Immature natural killer cell (primary cell): Measurements from ENCODE around the gene PIAS3. TPM values are rescaled to one million over a fixed set of nuclear protein-coding genes. Genes with fewer than 3 reads are reported as not detected.
"Not testable (repeated sequence)": the region's sequence is repeated elsewhere in the genome, so short reads cannot be mapped to it uniquely, and the experiment has no call there.

Experiments
- DNase-seq, 3 donors: peaks; one replicate each; pipeline ENCODE4 v3.0.0; 2022; ENCODE audit warnings: mixed read lengths in 1 of 3
- H3K27ac Mint-ChIP-seq, 6 donors: one replicate each; pipeline ENCODE4 v1.8.0; 2020; ENCODE audit warnings: mixed read lengths in 6 of 6, mild to moderate bottlenecking in 5 of 6, inconsistent platforms in 4 of 6, moderate library complexity in 3 of 6
- H3K27me3 Mint-ChIP-seq, 3 donors: one replicate each; pipeline ENCODE4 v1.8.0; 2020 to 2021; ENCODE audit warnings: low read depth in 3 of 3, mild to moderate bottlenecking in 3 of 3, mixed read lengths in 3 of 3, moderate library complexity in 3 of 3, inconsistent platforms in 1 of 3
- H3K36me3 Mint-ChIP-seq, 3 donors: one replicate each; pipeline ENCODE4 v1.8.0; 2020; ENCODE audit warnings: mixed read lengths in 3 of 3, inconsistent platforms in 2 of 3, mild to moderate bottlenecking in 2 of 3
- H3K4me1 Mint-ChIP-seq, 2 donors: one replicate each; pipeline ENCODE4 v1.8.0; 2020; ENCODE audit warnings: inconsistent platforms in 2 of 2, mild to moderate bottlenecking in 2 of 2, mixed read lengths in 2 of 2, moderate library complexity in 1 of 2
- H3K4me3 Mint-ChIP-seq, 5 donors: one replicate each; pipeline ENCODE4 v1.8.0; 2020; ENCODE audit warnings: mild to moderate bottlenecking in 5 of 5, mixed read lengths in 5 of 5, inconsistent platforms in 3 of 5, moderate library complexity in 3 of 5
- H3K9me3 Mint-ChIP-seq, 6 donors: one replicate each; pipeline ENCODE4 v1.8.0; 2020; ENCODE audit warnings: mild to moderate bottlenecking in 6 of 6, mixed read lengths in 6 of 6, inconsistent platforms in 4 of 6, moderate library complexity in 3 of 6
- polyA plus RNA-seq, 3 donors: library from polyadenylated mRNA; unstranded; fragments of 300-500 nt; fragmentation: Illumina TruSeq; gene quantifications; one replicate each; pipeline ENCODE4 v1.2.3, GENCODE V29; 2021

Gene PIAS3
- polyA plus RNA-seq, 3 donors from 2014 or later: 9.3 to 27.1 (median 10.5) TPM

DNA sequence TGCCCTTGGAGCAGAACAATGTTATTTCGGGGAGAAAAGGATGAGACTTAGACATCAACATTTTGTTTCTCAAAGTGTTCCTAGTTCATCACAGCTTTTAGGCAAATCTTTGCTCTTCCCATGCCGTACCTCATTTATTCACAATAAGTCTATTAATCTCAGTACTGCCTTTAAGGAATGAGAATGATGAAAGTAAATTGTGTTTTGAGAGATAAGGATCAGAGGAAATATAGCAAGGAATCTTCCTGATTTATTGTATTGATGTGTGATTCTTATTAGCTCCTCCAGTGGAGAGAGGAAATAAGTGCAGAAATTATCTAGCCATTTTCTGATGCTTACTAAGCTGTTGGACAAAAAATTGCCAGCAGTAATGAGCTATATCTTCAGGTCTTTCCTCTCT lies 32.9 kb downstream of the PIAS3 start:
- H3K4me1 Mint-ChIP-seq: peaks cover 23 to 35% of the 10 kb centered on the region in 2 donors
- no peaks in the 10 kb centered on the region for H3K9me3 Mint-ChIP-seq
- peaks cover 24 to 41% (median 32%) of the 10 kb centered on the region in 3 donors for H3K36me3 Mint-ChIP-seq
- H3K27me3 Mint-ChIP-seq: peaks cover 5 to 12% (median 9%) of the 10 kb centered on the region in 3 donors
- no peak for DNase-seq
- peak overlapping the region in 5 of 6 donors; percentile 11 to 68 (median 29) for H3K27ac Mint-ChIP-seq
- peak overlapping the region in 4 of 5 donors; percentile 33 to 70 (median 54) for H3K4me3 Mint-ChIP-seq

DNA sequence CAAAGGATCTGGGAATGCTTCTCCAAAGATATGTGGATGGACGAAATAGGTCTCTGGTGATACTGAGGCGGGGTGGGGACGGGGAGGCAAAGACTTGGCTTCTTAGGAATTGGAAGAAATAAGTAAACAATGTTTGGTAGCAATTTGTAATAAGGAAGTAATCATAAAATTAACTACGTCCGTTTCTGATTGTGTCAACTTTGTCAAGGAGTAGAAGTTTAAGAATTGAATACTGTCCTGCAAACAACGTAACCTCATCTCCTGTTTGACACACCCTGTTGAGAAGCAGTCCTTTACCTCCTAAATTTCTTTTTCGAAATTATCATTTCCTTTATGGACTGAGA lies 34.4 kb downstream of the PIAS3 start:
- no peak for DNase-seq
- Mint-ChIP-seq H3K27ac (peak overlapping the region; percentile 91 to 98 (median 96)), H3K9me3 (no peaks in the 10 kb centered on the region), H3K27me3 (peaks cover 5 to 12% (median 9%) of the 10 kb centered on the region in 3 donors), H3K4me3 (peak overlapping the region; percentile 96 to 99 (median 99)), H3K36me3 (peaks cover 15 to 33% (median 24%) of the 10 kb centered on the region in 3 donors), H3K4me1 (peaks cover 23 to 35% of the 10 kb centered on the region in 2 donors)

DNA sequence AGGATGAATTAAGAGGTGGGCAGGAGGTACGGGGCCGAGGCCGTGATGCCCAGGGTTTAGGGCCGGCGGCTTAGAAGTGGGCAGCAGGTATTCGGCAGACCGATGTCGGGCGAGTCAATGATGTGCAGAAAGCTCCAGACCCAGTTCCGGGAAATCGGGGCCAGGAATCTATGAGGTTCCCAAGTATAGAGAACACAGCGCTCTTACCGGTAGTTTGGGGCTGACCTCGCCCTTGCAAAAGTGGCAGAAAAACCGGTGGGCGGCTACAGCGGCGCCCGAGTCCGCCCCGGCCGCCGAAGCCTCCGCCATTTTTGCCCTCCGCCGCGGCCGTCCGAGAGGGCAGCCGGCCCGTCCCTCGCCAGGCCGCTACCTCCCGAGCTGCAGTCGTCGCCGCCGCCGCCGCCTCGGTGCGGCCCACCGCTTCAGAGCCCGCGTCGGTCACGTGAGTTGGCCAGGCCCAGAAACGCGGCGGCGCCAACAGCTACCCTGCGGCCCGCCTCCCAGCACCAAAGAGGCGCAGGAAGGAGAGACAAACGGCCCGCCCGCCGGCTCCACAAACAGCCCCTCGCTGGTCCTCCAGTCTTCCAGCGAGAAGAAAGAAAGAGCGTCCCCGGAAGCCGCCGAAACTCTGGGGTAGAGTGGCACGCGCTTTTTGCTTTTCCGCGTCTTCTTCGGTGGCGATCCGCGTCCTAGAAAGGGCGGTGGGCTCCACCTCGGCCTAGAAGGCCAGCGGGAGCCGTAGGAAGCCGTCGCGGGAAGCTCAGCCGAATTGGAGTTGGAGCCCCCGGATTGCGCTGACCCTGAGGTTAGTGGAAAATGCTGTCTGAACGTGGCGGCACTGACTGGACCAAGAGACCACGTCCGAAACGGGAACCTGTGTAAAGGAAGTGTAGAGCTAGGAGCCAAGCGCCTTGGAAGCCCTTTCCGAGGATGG lies 35.0 kb downstream of the PIAS3 start, which contains the start of the genes POLR3C and RNF115:
Gene POLR3C, plus strand, starts transcription at position 636 of the 934 bp plus-strand sequence. CDS start 1,577 bp downstream, outside the sequence.
Gene RNF115, minus strand, starts transcription at position 531 of the 934 bp plus-strand sequence. Its CDS starts 222 bp downstream, at position 309.
- DNase-seq: peak; percentile 84 to 88 (median 86)
- H3K36me3 Mint-ChIP-seq: peaks cover 10 to 28% (median 22%) of the 10 kb centered on the region in 3 donors
- peaks cover 25 to 35% of the 10 kb centered on the region in 2 donors for H3K4me1 Mint-ChIP-seq
- no peaks in the 10 kb centered on the region for H3K9me3 Mint-ChIP-seq
- H3K4me3 Mint-ChIP-seq: peak within 1 kb of the TSS; percentile 96 to 99 (median 99)
- peaks cover 5 to 12% (median 9%) of the 10 kb centered on the region in 3 donors for H3K27me3 Mint-ChIP-seq
- H3K27ac Mint-ChIP-seq: peak within 1 kb of the TSS; percentile 91 to 98 (median 96)

DNA sequence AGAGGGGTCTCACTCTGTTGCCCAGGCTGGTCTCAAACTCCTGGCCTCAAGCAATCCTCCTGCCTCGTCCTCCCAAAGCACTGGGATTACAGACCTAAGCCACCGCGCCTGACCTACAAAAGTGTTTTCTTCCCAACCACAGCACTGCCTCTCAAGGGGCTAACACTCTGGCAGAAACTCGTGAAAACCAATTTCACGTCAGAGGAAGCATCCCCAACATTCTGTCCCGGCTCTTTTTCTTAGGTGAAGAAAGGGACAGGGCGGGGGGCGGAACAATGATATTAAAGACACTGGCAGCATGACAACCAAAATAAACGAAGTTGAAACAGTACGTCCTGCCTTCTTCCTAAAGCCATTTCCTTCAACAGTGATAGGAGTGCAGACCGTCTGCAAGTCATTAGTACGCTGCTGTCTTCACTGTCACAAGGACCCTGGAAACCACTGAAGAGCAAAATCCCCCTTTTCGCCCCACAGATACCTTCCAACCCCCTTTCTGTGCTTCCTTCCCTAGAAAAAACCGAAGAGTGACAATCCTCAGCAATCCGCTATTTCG lies 36.0 kb downstream of the PIAS3 start:
- H3K9me3 Mint-ChIP-seq: not testable (repeated sequence)
- peaks cover 5 to 19% (median 13%) of the 10 kb centered on the region in 3 donors for H3K36me3 Mint-ChIP-seq
- H3K27me3 Mint-ChIP-seq: peaks cover 5 to 12% (median 9%) of the 10 kb centered on the region in 3 donors
- DNase-seq: peak in 1 of 3 donors; percentile 18
- H3K27ac Mint-ChIP-seq: peak overlapping the region in 4 of 6 donors; percentile 35 to 95 (median 49)
- H3K4me3 Mint-ChIP-seq: peak overlapping the region in 2 of 5 donors; percentile 32 to 59
- H3K4me1 Mint-ChIP-seq: peaks cover 25 to 35% of the 10 kb centered on the region in 2 donors

DNA sequence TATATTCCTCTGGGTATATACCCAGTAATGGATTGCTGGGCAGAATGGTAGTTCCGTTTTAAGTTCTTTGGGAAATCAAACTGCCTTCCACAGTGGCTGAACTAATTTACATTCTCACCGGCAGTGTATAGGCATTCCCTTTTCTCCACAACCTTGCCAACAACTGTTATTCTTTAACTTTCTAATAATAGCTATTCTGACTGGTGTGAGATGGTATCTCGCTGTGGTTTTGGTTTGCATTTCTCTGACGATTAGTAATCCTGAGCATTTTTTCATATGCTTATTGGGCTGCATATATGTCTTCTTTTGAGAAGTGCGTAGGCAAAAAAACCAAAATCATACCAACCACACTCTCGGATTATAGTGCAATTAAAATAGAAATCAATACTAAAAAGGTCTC lies 40.8 kb downstream of the PIAS3 start:
- not testable (repeated sequence) for H3K27me3 Mint-ChIP-seq, H3K4me3 Mint-ChIP-seq, H3K27ac Mint-ChIP-seq, H3K36me3 Mint-ChIP-seq, H3K9me3 Mint-ChIP-seq
- H3K4me1 Mint-ChIP-seq: peaks cover 7 to 22% of the 10 kb centered on the region in 2 donors
- peak in 1 of 3 donors; percentile 23 for DNase-seq

- H3K27me3 Mint-ChIP-seq, H3K36me3 Mint-ChIP-seq, H3K27ac Mint-ChIP-seq, H3K4me3 Mint-ChIP-seq, H3K9me3 Mint-ChIP-seq, DNase-seq: not testable (repeated sequence)
- peaks cover 8 to 21% of the 10 kb centered on the region in 2 donors for H3K4me1 Mint-ChIP-seq
These were observed 45.7 kb downstream of the PIAS3 start for GRCh38 chr1:145812977-145813810.

- Mint-ChIP-seq H3K27ac (no peak overlapping the region), H3K27me3 (peaks cover 0 to 2% (median 0%) of the 10 kb centered on the region in 3 donors)
These were observed 52.0 kb downstream of the PIAS3 start for GRCh38 chr1:145806844-145807243.

GRCh38 chr1:145806408-145806807 lies 52.5 kb downstream of the PIAS3 start:
- peaks cover 0 to 2% (median 0%) of the 10 kb centered on the region in 3 donors for H3K27me3 Mint-ChIP-seq
- H3K27ac Mint-ChIP-seq: no peak overlapping the region
- no peak for DNase-seq

More at GRCh38 chr1:145806844-145807243, 52.0 kb downstream of the PIAS3 start:
- no peak overlapping the region for H3K4me3 Mint-ChIP-seq
- H3K4me1 Mint-ChIP-seq: peaks cover 43 to 64% of the 10 kb centered on the region in 2 donors
- H3K9me3 Mint-ChIP-seq: no peaks in the 10 kb centered on the region
- no peak for DNase-seq
- H3K36me3 Mint-ChIP-seq: peaks cover 0 to 3% (median 0%) of the 10 kb centered on the region in 3 donors

DNA sequence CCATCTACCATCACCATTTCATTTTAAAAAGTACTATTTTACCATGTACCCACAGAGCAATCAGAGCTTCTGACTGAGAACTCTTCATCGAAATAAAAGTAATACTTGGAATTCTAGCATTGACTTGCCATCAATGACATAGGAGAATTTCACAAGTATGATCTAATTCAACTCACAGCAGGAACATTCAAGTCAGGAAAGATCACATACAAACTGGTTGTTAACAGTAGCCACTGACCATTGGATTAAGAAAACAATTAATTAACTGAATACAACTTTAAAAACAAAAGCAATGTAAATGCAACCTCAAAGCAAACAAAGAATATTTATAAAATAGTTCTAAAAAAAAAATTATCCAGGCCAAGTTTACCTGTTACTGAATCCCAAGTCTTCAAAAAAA lies 53.8 kb downstream of the PIAS3 start:
- peak overlapping the region in 1 of 5 donors; percentile 13 for H3K4me3 Mint-ChIP-seq
- peaks cover 0 to 3% (median 0%) of the 10 kb centered on the region in 3 donors for H3K36me3 Mint-ChIP-seq
- no peak for DNase-seq
- no peak overlapping the region for H3K27ac Mint-ChIP-seq
- H3K9me3 Mint-ChIP-seq: no peaks in the 10 kb centered on the region
- H3K27me3 Mint-ChIP-seq: peaks cover 0 to 2% (median 0%) of the 10 kb centered on the region in 3 donors
- H3K4me1 Mint-ChIP-seq: peaks cover 49 to 79% of the 10 kb centered on the region in 2 donors

More at GRCh38 chr1:145806408-145806807, 52.5 kb downstream of the PIAS3 start:
- H3K9me3 Mint-ChIP-seq: no peaks in the 10 kb centered on the region
- peaks cover 43 to 69% of the 10 kb centered on the region in 2 donors for H3K4me1 Mint-ChIP-seq
- H3K4me3 Mint-ChIP-seq: no peak overlapping the region
- H3K36me3 Mint-ChIP-seq: peaks cover 0 to 3% (median 0%) of the 10 kb centered on the region in 3 donors

GRCh38 chr1:145804235-145805045 lies 54.4 kb downstream of the PIAS3 start:
- peaks cover 0 to 2% (median 0%) of the 10 kb centered on the region in 3 donors for H3K27me3 Mint-ChIP-seq
- H3K27ac Mint-ChIP-seq: no peak overlapping the region
- H3K4me1 Mint-ChIP-seq: peaks cover 53 to 85% of the 10 kb centered on the region in 2 donors
- H3K36me3 Mint-ChIP-seq: peaks cover 0 to 5% (median 3%) of the 10 kb centered on the region in 3 donors
- no peak for DNase-seq
- H3K4me3 Mint-ChIP-seq: peak overlapping the region in 3 of 5 donors; percentile 6 to 63 (median 13)
- H3K9me3 Mint-ChIP-seq: no peaks in the 10 kb centered on the region

DNA sequence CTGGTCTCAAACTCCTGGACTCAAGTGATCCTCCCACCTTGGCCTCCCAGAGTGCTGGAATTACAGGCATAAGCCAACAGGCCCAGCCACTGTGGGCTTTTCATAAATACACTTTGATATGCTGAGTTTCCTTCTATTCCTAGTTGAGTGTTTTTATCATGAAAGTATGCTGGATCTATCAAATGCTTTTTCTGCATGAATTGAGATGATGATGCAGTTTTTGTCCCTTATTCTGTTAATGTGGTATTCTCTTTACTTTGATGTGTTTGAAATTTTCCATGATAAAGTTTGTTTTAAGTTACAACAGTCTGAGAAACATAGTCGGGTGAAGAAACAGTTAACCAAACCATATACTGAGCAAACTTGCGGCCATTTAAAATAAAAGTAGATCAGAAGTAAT lies 59.1 kb downstream of the PIAS3 start:
- H3K36me3 Mint-ChIP-seq: peaks cover 24 to 48% (median 36%) of the 10 kb centered on the region in 3 donors
- H3K27me3 Mint-ChIP-seq: peaks cover 0 to 6% (median 0%) of the 10 kb centered on the region in 3 donors
- no peak overlapping the region for H3K4me3 Mint-ChIP-seq
- H3K27ac Mint-ChIP-seq: peak overlapping the region in 3 of 6 donors; percentile 9 to 42 (median 23)
- H3K9me3 Mint-ChIP-seq: peaks cover 6 to 30% (median 21%) of the 10 kb centered on the region in 6 donors
- no peak for DNase-seq
- peaks cover 53 to 66% of the 10 kb centered on the region in 2 donors for H3K4me1 Mint-ChIP-seq
